B cell (primary cell): Measurements from ENCODE around the gene KLHL25. TPM values are rescaled to one million over a fixed set of nuclear protein-coding genes. Genes with fewer than 3 reads are reported as not detected.

Experiments
- ATAC-seq: fragments of 200-7000 bp; cut with Tn5 transposase; one replicate; pipeline ENCODE4 v1.10.0; 2021; ENCODE audit warnings: low read depth, mild to moderate bottlenecking, moderate number of reproducible peaks, moderate library complexity
- CTCF ChIA-PET: fragments of 350-600 bp; sonication (Branson Sonifier 250); formaldehyde crosslinking; loops from one replicate; lab custom pipeline; 2021; ENCODE audit warnings: antibody characterized with exemption, inconsistent platforms; lab: Charles Lee
- POLR2A ChIA-PET: fragments of 350-600 bp; sonication (Branson Sonifier 250); formaldehyde crosslinking; loops from one replicate; lab custom pipeline; 2021; ENCODE audit warnings: antibody characterized with exemption; lab: Charles Lee
- DNase-seq: peaks from one replicate; pipeline ENCODE4 v3.0.0; 2013
- H2AFZ ChIP-seq: 2 replicates; pipeline ENCODE4 v1.6.1; 2012; ENCODE audit warnings: mild to moderate bottlenecking, low read depth, low read length; ENCODE audit not compliant: insufficient read depth, poor library complexity, severe bottlenecking
- H3K27ac ChIP-seq, 2 donors: 1 replicate in 1 of 2; 2 replicates in 1 of 2; pipeline ENCODE4 v1.5.1; 2012 to 2013; ENCODE audit warnings: low read length in 2 of 2, mild to moderate bottlenecking in 2 of 2, moderate library complexity in 1 of 2
- H3K27me3 ChIP-seq, 4 experiments: fragments of 200-600 bp in 1 of 4; sonication (generic) in 1 of 4; replicated peaks in 1 of 4; 1 replicate in 2 of 4; 2 replicates in 2 of 4; pipeline versions ENCODE4 v1.6.1 to v1.7.0; 2013 to 2016; ENCODE audit warnings: low read length in 3 of 4, mild to moderate bottlenecking in 2 of 4, mixed read lengths in 1 of 4, moderate library complexity in 1 of 4; ENCODE audit not compliant: insufficient read depth in 4 of 4, control insufficient read depth in 3 of 4; ENCODE audit errors: control extremely low read depth in 1 of 4
- H3K36me3 ChIP-seq, 2 experiments: replicated peaks in 1 of 2; 1 replicate in 1 of 2; 2 replicates in 1 of 2; pipeline versions ENCODE4 v1.6.1 to v1.7.1; 2013; ENCODE audit warnings: low read length in 1 of 2; ENCODE audit not compliant: insufficient read depth in 2 of 2, control insufficient read depth in 1 of 2; ENCODE audit errors: control extremely low read depth in 1 of 2, extremely low read depth in 1 of 2
- H3K4me1 ChIP-seq, 2 donors: fragments of 200-600 bp in 1 of 2; sonication (generic) in 1 of 2; 1 replicate in 1 of 2; 2 replicates in 1 of 2; pipeline versions ENCODE4 v1.5.1 to v1.6.1; 2013 to 2017; ENCODE audit warnings: low read length in 2 of 2; ENCODE audit not compliant: control insufficient read depth in 2 of 2, insufficient read depth in 2 of 2
- H3K4me2 ChIP-seq: replicated peaks from 2 replicates; pipeline ENCODE3; 2012; ENCODE audit warnings: mild to moderate bottlenecking, low read depth, low read length; ENCODE audit not compliant: poor library complexity, severe bottlenecking
- H3K4me3 ChIP-seq, 5 experiments: fragments of 200-600 bp in 1 of 5; sonication (generic) in 1 of 5; 1 replicate in 3 of 5; 2 replicates in 2 of 5; pipeline versions ENCODE4 v1.5.1 to v1.7.0; 2011 to 2016; ENCODE audit warnings: low read length in 4 of 5, mild to moderate bottlenecking in 4 of 5, low read depth in 2 of 5, control low read depth in 1 of 5, moderate library complexity in 1 of 5; ENCODE audit not compliant: insufficient read depth in 1 of 5; ENCODE audit errors: control extremely low read depth in 1 of 5, extremely low read depth in 1 of 5
- H3K79me2 ChIP-seq: fragments of 200-600 bp; sonication (generic); one replicate; pipeline ENCODE4 v1.6.0; 2016; ENCODE audit warnings: low read length; ENCODE audit not compliant: control insufficient read depth, insufficient read depth
- H3K9ac ChIP-seq: fragments of 200-600 bp; sonication (generic); 2 replicates; pipeline ENCODE4 v1.6.1; 2017; ENCODE audit warnings: mild to moderate bottlenecking, low read length, moderate library complexity
- H3K9me3 ChIP-seq, 3 donors: one replicate each; pipeline versions ENCODE4 v1.6.1 to v1.7.1; 2013; ENCODE audit warnings: low read length in 2 of 3; ENCODE audit not compliant: control insufficient read depth in 2 of 3, insufficient read depth in 1 of 3; ENCODE audit errors: control extremely low read depth in 1 of 3
- H4K20me1 ChIP-seq: 2 replicates; pipeline ENCODE4 v1.6.0; 2012; ENCODE audit warnings: mild to moderate bottlenecking, low read length; ENCODE audit not compliant: insufficient read depth, control insufficient read depth, poor library complexity, severe bottlenecking
- H3K27ac Mint-ChIP-seq: one replicate; pipeline ENCODE4 v1.8.0; 2021; ENCODE audit warnings: mixed read lengths
- H3K27me3 Mint-ChIP-seq: one replicate; pipeline ENCODE4 v1.8.0; 2021; ENCODE audit warnings: mixed read lengths
- H3K4me1 Mint-ChIP-seq: one replicate; pipeline ENCODE4 v1.8.0; 2021; ENCODE audit warnings: mixed read lengths
- H3K4me3 Mint-ChIP-seq: one replicate; pipeline ENCODE4 v1.8.0; 2021; ENCODE audit warnings: mixed read lengths
- H3K9me3 Mint-ChIP-seq: one replicate; pipeline ENCODE4 v1.8.0; 2022; ENCODE audit warnings: mixed read lengths; ENCODE audit not compliant: insufficient read depth
- CTCF ChIP-seq: fragments of 200-600 bp; IDR thresholded peaks from one replicate; pipeline ENCODE4 v1.8.0; 2022; ENCODE audit warnings: antibody characterized with exemption, mild to moderate bottlenecking
- EZH2 ChIP-seq: IDR thresholded peaks from 2 replicates; pipeline ENCODE4 v1.6.1; 2012; ENCODE audit warnings: borderline replicate concordance, low read depth, mild to moderate bottlenecking, moderate library complexity, low read length; ENCODE audit not compliant: insufficient read depth, poor library complexity, severe bottlenecking
- WGBS: methylation state at CpG from one replicate; pipeline ENCODE4 v1.1.5; 2013; ENCODE audit warnings: missing lambda C conversion rate; ENCODE audit not compliant: insufficient coverage; 5-methylcytosine and 5-hydroxymethylcytosine counted together
- intact Hi-C: fragments of 100-400 bp; cut with micrococcal nuclease; formaldehyde crosslinking; loops from one replicate; pipeline ENCODE4 v1.10.0; 2022
- polyA plus RNA-seq: library from polyadenylated mRNA; depleted of rRNA; stranded (reverse); fragments of >200 nt; gene quantifications from 2 replicates; pipeline ENCODE4 v1.2.3, GENCODE V29; 2012
- total RNA-seq, 2 donors: library from RNA; stranded (reverse); fragments of 120-200 nt in 1 of 2; gene quantifications; 1 replicate in 1 of 2; 2 replicates in 1 of 2; pipeline versions ENCODE4 v1.2.3 to v1.2.4, GENCODE V29; 2013 to 2022

The KLHL25 gene
- total and polyA plus RNA-seq, 2 donors (not counting 1 experiment from before 2014, with no cell fraction given) = 1.1 to 3.3 TPM

GRCh38 chr15:85762039-85762755 lies 32.5 kb downstream of the KLHL25 start:
- POLR2A ChIA-PET = no interaction called here
- TF ChIP-seq EZH2 (no peak), CTCF (no peak)
- Histone ChIP-seq H4K20me1 (no peaks in the 10 kb centered on the region), H3K4me3 (no peak overlapping the region), H3K27me3 (no peaks in the 10 kb centered on the region), H2AFZ (no peak overlapping the region), H3K79me2 (no peaks in the 10 kb centered on the region), H3K9ac (no peak overlapping the region), H3K9me3 (no peaks in the 10 kb centered on the region), H3K27ac (no peak overlapping the region), H3K4me1 (no peaks in the 10 kb centered on the region), H3K36me3 (no peaks in the 10 kb centered on the region), H3K4me2 (no peak overlapping the region)
- Mint-ChIP-seq H3K9me3 (no peaks in the 10 kb centered on the region), H3K27ac (no peak overlapping the region), H3K4me3 (no peak overlapping the region), H3K27me3 (no peaks in the 10 kb centered on the region), H3K4me1 (no peaks in the 10 kb centered on the region)
- DNase-seq (no peak), ATAC-seq (no peak)
- 93% methylated on average over 14 of the region's 15 CpGs for WGBS
- CTCF ChIA-PET = interaction anchor here (0.8 kb wide), 1 partner anchor 31 kb away, joined by 3 read pairs; no protein-coding TSS in a partner anchor
- intact Hi-C loops = no loop called here

DNA sequence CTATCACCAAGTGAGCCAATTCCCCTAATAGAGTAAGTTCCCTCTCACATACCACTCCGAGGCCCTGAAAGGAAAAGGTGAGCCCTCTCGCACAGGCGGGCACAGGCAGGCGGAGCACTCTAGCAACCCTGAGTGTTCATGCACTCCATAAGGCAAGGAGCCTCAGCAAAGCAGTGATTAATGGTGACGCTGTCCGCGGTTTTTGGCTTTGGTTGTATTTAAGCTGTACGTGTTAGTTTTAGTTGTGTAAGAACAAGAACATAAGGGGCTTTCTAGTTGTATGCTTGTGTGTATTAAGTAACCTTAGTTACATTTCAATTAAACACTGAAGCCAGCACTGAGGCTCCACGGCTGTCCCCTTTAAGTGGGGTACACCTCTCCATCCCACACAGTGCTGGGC lies 33.1 kb downstream of the KLHL25 start:
- no peak for ATAC-seq
- Histone ChIP-seq H3K4me3 (no peak overlapping the region), H3K27ac (no peak overlapping the region), H3K36me3 (no peaks in the 10 kb centered on the region), H3K27me3 (no peaks in the 10 kb centered on the region), H3K9me3 (no peaks in the 10 kb centered on the region), H3K9ac (no peak overlapping the region), H4K20me1 (no peaks in the 10 kb centered on the region), H2AFZ (no peak overlapping the region), H3K4me1 (no peaks in the 10 kb centered on the region), H3K4me2 (no peak overlapping the region), H3K79me2 (no peaks in the 10 kb centered on the region)
- no peaks in the 10 kb centered on the region for H3K27me3 Mint-ChIP-seq
- no peak for DNase-seq
- 88% methylated on average over 3 of the region's 9 CpGs for WGBS
- H3K4me1 Mint-ChIP-seq = no peaks in the 10 kb centered on the region
- TF ChIP-seq CTCF (no peak), EZH2 (no peak)
- ChIA-PET CTCF (interaction anchor here (0.6 to 0.8 kb wide), 2 partner anchors 30 to 77 kb away, joined by 3 read pairs; no protein-coding TSS in a partner anchor), POLR2A (no interaction called here)
- no peak overlapping the region for H3K27ac Mint-ChIP-seq
- intact Hi-C loops = no loop called here
- no peak overlapping the region for H3K4me3 Mint-ChIP-seq
- no peaks in the 10 kb centered on the region for H3K9me3 Mint-ChIP-seq
